ENCODE measurements around the gene PGA4.
"Not testable (repeated sequence)": the region's sequence is repeated elsewhere in the genome, so short reads cannot be mapped to it uniquely, and the experiment has no call there.

The PGA4 gene

GRCh38 chr11:61222047-61222446, at the start of gene PGA4:
TSS of gene PGA4 (plus strand) at chr11:61222347. CDS start at chr11:61222401, 54 bp downstream.
- DNase-seq (ENCODE audit: low spot score) = not testable (repeated sequence)

- no peak for DNase-seq (ENCODE audit: low spot score)
Observed at GRCh38 chr11:61172356-61172755, 49.8 kb upstream of the PGA4 start.

DNA sequence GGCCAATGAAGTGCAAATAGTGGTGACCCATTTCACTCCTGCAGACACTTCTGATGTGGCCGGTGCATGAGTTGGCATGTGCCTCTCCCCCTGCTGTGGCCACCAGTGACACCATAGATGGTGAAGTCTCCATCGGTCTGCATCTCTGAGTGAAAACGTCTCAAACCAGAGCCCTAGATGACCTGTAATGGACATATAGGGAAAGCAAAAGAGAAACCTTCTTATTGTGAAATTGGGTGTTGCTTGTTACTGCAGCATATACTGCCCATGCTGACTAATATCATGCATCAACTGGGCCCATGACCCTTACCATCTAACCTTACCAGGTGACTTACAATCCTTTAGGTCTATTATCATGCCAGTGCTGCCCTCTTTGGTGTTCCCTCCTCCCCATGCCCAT, 49.3 kb upstream of the PGA4 start:
- no peak for DNase-seq (ENCODE audit: low spot score)

DNA sequence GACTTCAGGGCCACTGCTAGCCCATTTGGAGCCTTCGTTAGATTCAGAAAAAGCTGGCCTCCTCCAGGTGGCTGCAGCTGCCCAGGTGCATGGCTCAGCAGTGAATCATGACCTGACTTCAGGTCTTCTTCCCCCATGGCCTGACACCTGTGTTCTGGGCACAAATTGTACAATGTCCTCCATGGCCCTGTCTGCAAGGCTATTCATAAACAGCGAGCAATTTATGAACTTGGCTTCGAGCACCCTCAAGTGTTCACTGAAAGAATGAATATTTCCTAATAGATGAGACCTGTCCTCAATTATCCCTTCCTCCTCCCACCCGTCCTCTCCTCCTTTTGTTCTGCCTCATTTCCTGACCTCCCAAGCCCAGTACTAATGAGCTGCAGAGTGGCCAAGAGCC, 48.7 kb upstream of the PGA4 start:
- peak; percentile 55 for DNase-seq (ENCODE audit: low spot score)

DNA sequence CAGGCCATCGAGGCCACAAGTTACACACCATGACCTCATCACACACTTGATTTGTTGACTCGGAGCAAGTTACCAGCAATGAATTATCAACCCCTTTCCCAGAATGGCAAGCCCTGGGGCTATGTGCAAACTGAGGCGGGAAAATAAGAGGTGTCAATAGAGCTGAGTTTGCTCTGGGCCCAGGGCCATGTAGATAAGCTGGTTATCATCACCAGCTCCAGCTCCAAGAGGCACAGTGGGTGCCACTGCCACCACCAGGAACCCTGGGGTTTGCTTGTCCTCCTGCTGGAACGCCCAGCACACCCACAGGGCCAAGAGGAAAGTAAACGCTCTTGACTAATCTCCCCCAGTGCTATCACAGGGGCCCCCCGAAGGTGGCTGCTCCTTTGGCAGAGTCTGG, 47.9 kb upstream of the PGA4 start:
- DNase-seq (ENCODE audit: low spot score) = no peak

DNA sequence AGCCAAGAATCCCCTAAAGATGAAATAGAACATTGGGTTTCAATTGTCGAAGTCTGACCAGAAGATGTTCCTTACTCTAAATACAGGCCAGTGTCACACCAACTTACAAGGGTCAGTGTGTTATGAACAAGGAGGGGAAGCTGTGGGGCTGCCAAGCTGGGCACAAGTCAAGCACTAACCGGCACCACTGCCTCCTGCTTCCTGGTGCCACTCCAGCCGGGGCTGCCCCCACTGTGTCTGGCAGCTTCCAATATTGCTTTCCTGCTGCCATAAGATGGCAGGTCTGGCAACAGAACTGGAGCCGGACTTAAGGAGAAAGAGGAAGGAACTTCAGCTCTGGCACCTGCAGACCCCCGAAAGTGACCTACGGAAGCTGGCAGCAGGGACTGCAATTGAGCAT, 47.2 kb upstream of the PGA4 start:
- DNase-seq (ENCODE audit: low spot score) = no peak

- DNase-seq (ENCODE audit: low spot score) = no peak
Observed at GRCh38 chr11:61176446-61176845, 45.7 kb upstream of the PGA4 start.

DNA sequence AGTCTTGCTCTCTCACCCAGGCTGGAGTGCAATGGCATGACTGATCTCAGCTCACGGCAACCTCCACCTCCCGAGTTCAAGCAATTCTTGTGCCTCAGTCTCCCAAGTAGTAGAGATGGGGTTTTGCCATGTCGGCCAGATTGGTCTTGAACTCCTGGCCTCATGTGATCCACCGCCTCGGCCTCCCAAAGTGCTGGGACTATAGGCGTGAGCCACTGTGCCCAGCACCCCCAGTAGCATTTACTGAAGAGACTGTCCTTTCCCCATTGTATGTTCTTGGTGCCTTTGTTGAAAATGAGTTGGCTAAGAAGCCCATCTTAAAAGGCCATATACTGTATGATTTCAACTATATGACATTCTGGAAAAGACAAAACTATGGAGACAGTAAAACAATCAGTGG, 41.9 kb upstream of the PGA4 start:
- DNase-seq (ENCODE audit: low spot score) = not testable (repeated sequence)

DNA sequence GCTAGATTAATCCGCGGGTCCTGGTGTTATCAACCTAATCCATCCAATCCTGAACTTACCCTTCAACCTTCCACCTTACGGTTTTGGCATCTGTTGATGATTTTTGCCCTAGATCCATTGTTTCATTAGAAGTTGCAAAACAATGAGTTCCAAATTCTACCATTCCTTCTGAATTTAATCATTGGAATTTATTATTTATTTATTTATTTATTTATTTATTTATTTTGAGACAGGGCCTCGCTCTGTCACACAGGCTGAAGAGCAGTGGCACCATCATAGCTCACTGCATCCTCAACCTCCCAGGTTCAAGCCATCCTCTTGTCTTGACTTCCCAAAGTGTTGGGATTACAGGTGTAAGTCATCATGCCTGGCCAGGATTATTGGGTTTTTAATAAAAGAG, 40.7 kb upstream of the PGA4 start:
- DNase-seq (ENCODE audit: low spot score) = no peak

GRCh38 chr11:61183645-61184044, 38.5 kb upstream of the PGA4 start:
- no peak for DNase-seq (ENCODE audit: low spot score)

GRCh38 chr11:61186504-61186903, 35.6 kb upstream of the PGA4 start:
- no peak for DNase-seq (ENCODE audit: low spot score)

DNA sequence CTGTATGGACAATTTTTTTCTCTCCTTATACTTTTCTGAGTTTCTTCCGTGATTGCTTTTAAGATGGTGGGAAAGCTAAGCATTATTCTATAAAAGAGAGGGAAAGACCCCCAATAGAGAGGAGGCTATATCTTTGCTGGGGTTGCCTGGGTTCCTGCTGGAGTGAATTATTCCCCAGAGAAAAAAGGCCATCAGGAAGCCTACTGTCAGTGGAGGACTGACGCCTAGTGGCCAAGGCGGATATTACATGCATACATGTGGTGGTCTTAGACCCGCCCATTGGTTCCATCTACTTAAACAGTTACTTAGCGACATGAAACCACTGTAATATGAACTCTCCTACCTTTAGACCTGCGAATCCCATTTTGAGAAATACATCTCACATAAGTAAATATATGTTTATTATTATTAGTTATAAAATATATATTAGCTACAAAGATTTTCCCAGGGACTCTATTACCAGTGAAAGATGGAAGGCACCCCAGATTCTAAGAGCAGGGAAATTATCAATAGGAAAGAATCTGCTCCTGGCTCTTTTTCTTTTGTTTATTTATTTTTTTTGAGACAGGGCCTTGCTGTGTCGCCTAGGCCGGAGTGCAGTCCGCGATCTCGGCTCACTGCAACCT, 34.5 kb upstream of the PGA4 start:
- peak; percentile 82 for DNase-seq (ENCODE audit: low spot score)

DNA sequence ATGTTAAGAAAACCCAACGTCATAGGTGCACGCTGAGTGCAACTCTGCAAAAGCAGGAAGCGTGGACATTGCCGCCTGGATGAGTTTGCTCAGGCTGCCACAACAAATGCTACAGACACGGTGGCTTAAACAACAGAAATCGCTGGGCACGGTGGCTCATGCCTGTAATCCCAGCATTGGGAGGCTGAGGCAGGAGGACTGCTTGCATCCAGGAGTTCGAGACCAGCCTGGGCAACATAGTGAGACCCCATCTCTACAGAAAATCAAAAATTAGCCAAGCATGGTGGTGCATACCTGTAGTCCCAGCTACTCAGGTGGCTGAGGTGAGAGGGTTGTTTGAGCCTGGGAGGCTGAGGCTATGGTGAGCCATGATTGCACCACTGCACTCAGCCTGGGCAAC, 32.2 kb upstream of the PGA4 start:
- DNase-seq (ENCODE audit: low spot score) = no peak

- DNase-seq (ENCODE audit: low spot score) = peak; percentile 52
Observed at GRCh38 chr11:61193596-61193995, 28.6 kb upstream of the PGA4 start.

GRCh38 chr11:61194169-61194671, 27.9 kb upstream of the PGA4 start:
- no peak for DNase-seq (ENCODE audit: low spot score)

DNA sequence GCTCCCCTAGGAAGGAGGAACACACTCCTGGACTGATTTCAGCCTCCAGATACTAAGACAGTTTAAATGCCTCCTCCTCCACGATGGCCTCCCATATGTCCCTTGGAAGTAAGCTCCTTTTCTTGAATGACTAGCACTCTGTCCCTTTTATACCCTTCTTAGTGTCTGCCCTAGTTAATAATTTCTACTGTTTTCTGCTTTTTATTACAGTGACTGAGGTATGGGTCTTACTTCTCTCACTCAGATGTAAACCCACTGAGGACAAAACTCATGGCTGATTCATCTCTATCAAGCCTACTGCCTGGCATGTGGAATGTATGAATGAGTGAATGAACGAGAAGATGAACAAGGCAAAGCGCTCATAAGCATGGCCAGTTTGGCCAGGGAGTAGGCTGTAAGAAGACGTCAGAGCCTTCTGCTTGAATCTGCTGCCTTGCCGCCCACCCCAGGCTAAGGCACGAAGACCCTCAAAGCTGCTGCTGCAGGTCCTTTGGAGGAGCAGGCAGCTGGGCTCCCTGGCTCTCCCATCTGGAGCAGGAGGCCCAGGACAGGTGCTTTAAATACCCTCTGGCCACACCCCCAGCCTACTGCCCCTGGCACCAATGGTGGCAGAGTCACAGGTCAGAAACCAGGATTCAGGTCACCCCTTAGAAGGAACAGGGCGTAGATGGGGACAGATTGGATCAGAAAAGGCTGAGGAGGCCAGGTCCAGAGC, 27.0 kb upstream of the PGA4 start:
- DNase-seq (ENCODE audit: low spot score) = no peak

- DNase-seq (ENCODE audit: low spot score) = no peak
Observed at GRCh38 chr11:61195719-61196118, 26.4 kb upstream of the PGA4 start.

- no peak for DNase-seq (ENCODE audit: low spot score)
Observed at GRCh38 chr11:61198361-61198760, 23.8 kb upstream of the PGA4 start.

DNA sequence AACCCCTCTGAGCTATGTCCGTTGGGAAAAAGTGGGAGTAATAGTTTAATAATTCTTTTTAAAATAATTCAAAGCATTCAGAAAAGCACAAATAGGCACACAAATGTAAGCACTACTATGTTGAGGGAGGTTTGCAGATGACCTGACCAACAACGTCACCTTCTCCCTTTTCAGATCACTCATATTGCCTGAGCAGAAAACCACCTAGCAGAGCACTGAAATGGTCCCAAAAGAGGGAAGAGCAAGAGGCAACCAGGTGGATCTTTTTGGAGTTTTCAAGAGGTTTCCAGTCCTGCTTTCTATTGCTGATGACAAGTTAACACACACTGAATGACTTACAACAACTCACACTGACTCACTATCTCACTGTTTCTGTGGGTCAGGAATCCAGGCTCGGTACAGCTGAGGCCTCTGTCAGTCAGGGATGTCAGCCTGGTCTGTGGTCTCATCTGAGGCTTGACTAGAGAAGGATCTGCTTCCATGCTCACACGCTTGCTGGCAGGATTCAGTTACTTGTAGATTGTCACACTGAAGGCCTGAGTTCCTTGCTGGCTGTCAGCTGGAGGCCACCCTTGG, 23.1 kb upstream of the PGA4 start:
- no peak for DNase-seq (ENCODE audit: low spot score)

GRCh38 chr11:61201476-61201875, 20.7 kb upstream of the PGA4 start:
- no peak for DNase-seq (ENCODE audit: low spot score)

DNA sequence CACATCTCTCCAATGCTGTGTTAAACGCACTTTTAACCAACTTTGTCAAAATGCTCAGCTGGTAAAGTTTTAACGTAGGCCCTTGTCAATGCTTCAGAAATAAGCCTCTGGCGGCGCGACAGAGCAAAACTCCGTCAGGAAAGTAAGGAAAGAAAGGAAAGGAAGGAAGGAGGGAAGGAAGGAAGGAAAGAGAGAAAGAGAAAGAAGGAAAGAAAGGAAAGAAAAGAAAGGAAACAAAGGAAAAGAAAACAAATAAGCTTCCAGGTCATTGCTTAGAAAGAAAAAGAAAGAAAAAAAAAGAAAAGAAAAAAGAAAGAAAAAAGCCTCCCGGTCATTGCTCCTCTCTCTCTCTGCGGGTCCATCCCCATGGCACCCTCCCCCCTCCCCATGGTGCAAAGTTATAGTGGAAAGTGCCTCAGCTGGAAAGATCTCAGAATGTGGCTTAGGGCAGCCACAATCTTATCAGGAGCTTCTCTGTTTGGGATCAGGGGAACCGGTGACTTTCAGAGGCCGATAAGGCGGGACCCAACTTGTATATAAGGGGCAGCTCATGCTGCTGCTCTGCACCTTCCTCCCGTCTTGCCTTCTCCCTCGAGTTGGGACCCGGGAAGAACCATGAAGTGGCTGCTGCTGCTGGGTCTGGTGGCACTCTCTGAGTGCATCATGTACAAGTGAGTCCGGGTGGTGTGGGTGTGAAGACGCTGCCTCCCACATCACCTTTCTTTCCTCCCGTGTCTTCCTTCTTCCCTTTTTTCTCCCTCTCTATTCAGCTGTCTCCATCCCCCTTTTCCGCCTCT, 19.0 kb upstream of the PGA4 start, which contains the start of gene PGA3:
TSS of gene PGA3 (plus strand) at position 566 of the 797 bp plus-strand sequence. CDS start at position 616, 50 bp downstream.
- DNase-seq (ENCODE audit: low spot score) = not testable (repeated sequence)

- DNase-seq (ENCODE audit: low spot score) = not testable (repeated sequence)
Observed at GRCh38 chr11:61203873-61204272, 18.3 kb upstream of the PGA4 start.

Data from D341Med (cell line).